D341Med (cell line): ENCODE results near the gene CA12.

ENCODE experiments used
- DNase-seq: peaks from one replicate; pipeline ENCODE4 v3.0.0; 2012; ENCODE audit warnings: low spot score

The CA12 gene

DNA sequence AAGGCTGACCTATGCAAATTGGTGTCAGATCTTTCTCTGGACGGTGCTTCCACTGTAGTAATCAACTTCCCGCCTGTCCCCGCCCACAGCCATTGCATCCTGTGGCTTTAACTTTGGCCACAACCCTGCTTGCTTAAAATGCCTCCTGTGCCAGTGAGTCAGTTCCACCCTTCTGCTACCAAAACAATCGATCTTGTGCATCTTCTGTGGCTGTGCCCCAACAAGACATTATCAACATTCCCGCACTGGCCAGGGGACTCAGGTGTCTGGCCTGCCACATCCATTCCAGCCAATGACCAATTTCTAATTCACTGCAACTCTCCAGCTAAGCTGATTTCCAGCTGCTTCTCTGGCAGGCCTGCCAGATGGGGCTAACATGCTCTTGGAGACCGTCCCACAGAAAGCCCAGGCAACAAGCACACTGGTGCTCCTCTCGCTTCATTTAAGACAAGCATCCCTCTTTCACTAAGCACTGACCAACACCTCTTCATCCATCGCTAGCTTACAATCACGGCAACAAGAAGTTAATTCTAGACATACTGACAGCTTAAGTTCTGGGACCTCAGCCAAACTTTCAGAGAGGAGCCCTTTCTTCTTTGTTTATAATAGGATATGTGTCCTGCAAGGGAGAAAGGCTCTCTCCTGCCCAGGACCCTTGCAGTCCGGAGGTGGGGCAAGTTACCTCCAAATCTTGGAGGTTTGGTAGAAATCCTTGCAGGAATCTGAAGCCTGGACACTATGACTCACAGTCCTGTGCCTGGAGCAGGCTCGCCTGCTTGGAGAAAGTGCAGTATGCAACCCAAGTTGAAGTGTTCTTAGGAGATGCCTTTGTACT, 6.7 kb downstream of the CA12 start:
- peak; percentile 46 for DNase-seq

DNA sequence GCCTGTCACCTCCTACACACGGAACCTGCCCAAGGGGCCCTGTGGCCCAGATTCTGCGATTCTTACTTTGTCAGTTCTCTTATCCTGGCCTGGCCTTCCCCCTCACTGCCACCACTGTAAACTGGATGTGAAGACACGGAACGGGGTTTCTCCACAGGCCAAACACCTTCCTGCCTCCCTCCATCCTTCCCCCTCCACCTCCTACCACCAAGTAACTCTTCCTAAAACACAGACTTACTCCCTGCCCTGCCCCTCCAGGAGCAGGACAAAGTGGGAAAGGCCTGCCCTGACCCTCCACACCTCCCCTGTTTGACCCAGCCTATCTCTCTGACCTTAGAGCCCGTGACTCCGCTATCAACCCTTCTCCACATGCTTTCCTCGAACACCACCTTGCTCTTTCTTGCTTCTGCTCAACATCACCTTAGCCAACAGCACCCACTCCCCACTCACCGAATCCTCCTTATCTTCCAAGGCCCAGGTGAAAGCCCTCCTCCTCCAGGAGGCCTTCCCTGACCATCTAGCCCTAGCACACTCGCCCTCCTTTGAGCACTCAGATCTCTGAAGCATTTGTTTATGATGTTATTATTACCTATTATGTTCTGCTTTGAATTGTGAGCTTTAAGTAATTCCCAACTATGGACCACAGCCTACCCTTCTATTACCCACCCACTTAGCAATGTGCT, 7.6 kb downstream of the CA12 start:
- DNase-seq: no peak

DNA sequence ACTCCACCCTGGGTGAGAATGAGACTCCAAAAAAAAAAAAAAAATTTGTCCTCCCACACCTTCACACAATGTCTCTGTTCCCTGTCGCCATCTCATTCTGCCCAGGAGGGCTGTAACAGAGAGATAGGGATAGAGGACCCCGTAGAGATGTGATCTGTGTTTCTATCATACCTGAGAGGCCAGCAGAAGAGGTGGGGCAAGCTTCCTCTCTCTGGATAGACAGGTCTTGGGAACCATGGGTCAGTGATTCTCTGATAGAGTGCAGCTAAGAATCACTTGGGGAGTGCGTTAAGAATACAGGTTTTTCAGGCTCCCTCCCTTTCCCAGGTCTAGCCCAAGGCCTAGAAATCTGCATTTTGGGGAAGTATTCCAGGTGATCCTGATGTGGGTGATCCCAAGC, 8.3 kb downstream of the CA12 start:
- DNase-seq: no peak

DNA sequence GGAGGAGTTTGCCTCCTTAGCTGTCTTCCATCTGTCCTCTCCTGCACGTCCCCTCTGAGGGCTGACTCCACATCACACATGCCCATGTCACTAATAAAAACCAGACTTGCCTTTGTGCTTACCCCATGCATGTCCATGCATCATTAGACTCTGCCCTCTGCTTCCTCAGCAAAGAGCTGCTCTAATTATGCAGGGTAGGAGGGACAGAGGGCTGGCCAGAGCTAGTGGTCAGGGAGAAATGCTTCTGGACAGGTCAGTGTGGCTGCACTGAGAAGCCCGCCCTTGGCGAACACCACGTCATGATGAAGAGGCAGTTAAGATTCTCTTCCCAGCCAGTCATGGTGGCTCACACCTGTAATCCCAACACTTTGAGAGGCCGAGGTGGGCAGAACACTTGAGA, 8.9 kb downstream of the CA12 start:
- no peak for DNase-seq

DNA sequence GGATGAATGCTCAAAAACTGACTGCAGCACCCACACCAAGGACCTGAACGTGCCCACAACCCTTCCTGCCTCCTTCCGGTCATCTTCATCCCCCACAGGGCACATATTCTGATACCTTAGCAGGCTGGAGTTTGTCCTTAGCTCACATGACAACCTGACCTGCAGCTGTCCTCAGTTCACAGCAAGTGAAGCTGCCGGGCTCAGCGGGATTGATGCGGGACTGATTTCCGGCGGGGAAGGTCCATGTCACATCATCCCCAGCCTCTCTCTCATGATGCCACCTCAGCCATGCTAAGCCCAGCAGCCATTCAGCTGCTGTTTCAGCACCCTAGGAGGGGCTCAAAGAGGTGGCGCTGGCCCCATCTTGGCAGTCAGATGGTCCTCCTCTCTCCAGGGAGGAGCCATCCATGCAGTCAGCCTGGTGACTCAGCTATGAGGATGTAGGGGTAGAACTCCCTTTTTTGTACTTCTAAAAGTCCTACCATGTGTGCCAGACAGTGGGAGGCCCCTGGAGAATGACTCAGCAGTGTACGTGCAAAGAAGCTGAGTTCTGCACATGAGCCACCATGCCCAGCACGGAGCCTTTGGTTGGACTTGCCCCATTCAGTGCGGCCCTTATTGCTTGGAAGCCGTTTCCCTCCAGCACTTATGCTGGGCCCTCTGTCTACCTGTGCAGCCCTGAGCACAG, 9.5 kb downstream of the CA12 start:
- no peak for DNase-seq

DNA sequence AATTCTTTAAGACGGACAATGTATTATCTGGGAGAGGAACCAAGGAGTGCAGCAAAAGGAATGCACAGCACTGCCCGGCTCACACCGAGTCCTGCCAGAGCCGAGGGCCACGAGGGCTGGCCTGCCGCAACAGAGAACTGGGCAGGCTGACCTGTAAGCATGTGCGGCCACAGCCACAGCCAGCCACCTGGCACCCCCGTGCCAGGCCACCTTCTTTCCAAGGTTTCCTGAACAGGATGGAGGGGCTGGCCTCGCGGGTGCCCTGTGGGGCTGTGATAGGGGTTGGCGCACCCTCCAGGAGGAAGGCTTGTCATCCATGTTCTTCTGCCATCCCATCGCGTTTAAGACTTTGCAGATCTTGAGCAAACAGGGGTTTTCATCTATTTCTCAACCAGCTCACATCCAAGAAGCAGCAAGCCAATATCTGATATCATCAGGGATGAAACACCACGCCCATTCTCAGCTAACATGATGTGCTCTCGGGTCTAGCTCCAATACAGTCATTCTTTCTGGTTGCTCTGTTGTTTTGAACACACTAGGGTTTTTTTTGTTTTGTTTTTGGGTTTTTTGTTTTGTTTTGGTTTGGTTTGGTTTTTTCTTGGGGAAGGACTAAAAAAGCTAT, 10.2 kb downstream of the CA12 start:
- DNase-seq: no peak

DNA sequence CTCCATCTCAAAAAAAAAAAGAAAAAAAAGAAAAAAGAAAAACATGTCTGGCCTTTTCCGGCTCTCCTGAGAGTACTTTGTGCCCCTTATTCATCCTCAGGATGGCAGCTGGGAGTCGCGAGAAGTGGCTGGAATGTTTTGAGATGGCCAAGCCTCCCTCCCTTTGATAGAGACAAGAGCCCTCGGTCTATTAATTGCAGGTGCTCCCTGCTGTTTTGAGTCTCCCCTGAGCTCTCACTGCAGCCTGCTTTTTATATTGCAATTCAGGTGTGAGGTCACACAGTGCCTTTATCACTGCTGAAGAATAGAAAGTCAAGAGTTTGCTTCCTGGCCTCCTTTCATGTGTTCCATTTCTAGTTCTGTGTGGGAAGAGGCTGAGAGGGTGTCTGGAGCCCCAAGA, 10.9 kb downstream of the CA12 start:
- DNase-seq: no peak

DNA sequence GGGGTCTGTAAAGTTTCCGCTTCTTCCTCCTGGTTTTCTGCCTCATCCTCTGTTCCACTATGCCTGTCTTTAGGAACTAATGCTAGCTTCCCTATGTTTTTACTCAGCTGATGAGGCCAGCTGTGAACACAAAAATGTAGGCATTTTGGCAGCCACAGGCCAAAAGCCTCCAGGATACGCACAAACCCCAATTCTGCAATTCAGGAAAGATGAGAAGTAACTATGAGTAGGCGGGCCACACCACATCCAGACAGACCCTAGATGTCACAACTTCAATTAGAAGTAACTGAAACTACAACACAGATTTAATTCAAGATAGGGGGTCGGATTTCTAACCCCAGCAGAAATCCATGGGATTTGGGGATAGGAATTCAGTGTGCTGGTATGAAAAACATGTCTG, 11.9 kb downstream of the CA12 start:
- DNase-seq: no peak

DNA sequence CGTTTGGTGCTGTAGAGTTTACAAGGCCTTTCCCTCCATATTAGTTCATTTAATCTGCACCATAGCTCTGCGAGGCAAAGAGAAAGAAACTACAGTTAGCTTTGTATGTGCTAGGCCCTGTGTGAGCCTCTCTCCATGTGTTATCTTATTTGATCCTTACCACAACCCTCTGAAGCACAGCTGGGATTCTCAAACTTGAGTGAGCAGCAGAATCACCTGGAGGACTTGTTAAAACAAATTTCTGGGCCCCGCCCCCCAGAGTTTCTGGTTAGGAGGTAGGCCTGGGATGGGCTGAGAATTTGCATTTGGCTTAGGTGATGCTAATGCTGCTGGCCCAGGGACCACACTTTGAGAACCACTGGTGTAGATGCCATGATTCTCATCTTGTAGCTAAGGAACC, 12.3 kb downstream of the CA12 start:
- DNase-seq: no peak

DNA sequence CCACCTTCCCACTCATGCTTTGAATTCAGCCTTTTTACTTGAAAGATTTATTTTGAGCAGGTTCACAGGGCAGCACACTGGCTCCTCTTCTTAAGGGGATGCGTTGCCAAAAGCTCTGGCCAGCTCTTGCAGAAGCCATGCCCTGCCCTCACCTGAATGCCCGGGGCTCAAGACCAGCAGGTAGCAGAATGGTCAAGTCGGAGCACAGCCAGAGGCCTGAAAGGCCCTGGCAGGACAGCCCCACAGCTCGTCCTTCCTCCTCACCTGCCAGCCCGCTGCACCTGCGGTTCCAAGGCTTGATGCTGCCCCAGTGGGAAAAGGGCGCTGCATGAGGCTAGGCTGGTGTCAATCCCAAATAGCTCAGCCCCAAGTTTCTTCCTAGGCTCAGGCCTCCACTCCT, 13.1 kb downstream of the CA12 start:
- no peak for DNase-seq

DNA sequence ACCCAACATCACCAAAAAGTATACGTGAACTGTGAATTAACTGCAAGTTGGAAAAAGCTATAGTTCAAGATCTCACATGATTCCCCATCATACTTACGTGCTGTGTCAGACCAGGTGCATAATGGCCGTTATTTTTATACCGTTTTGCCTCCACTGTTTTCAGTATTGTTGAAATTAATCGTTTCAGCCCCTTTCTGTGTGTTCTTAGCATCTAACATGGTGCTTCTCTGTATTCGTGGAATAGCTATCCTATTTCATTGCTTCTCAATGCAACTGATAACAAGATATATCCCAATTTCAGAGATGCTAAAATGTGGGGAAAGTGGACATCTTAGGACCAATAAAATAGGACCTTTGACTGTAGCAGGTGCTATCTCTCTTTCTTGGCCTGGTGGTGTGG, 13.7 kb downstream of the CA12 start:
- DNase-seq: no peak

DNA sequence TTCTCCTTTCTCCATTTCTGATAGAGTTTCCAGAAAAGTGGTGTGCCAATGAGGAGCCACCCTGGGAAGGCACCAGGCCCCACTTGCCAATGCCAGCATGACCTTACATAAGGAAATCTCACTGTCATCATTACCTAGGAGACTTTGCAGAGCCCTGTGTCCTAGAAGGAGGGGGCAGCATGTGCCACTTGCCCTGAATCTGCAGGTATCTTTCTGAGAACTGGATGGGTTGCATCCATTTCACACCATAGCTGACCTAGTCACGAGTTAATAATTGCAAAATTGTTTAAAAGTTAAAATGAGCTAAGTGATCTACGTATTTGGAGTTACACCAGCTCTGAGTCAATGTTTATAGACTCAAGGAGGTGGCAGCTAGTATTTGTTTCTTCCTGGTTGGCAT, 14.3 kb downstream of the CA12 start:
- DNase-seq: no peak

DNA sequence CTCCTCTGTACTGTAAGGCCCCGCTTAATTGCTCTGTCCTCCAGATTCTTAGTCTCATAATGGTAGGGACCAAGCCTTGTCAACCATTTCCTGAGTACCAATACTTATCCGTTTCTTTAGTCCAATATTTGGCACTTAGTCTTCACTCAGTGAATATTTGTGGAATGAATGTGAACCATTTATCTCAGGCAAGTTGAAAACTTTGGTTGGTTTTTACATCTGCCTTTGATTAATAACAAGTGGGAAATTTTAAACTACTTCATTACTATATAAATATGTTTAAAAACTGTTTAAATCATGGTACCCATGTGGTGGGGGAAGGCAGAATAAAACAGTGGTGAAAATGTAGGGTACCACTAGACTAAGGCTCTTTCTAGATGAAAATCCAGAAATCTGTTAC, 15.2 kb downstream of the CA12 start:
- DNase-seq: no peak

DNA sequence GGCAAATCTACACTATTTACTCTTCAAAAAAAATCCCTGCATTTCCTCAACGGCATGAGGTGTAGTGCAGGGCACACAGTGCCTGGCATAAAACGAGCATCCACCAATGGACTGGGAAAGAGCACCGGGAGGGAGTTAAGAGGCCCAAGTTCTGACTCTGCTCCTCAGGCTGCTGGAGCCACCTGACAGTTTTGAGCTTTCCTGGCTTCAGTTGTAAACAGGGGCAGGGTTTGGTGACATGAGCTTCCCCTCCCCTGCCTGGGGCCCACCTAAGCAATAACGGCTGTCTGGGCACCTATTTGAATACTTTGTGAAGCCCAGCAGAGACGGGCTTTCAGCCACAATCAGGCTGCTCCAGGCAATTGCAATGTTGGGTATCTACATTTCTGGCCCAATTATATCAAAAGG, 16.4 kb downstream of the CA12 start:
- DNase-seq: no peak

DNA sequence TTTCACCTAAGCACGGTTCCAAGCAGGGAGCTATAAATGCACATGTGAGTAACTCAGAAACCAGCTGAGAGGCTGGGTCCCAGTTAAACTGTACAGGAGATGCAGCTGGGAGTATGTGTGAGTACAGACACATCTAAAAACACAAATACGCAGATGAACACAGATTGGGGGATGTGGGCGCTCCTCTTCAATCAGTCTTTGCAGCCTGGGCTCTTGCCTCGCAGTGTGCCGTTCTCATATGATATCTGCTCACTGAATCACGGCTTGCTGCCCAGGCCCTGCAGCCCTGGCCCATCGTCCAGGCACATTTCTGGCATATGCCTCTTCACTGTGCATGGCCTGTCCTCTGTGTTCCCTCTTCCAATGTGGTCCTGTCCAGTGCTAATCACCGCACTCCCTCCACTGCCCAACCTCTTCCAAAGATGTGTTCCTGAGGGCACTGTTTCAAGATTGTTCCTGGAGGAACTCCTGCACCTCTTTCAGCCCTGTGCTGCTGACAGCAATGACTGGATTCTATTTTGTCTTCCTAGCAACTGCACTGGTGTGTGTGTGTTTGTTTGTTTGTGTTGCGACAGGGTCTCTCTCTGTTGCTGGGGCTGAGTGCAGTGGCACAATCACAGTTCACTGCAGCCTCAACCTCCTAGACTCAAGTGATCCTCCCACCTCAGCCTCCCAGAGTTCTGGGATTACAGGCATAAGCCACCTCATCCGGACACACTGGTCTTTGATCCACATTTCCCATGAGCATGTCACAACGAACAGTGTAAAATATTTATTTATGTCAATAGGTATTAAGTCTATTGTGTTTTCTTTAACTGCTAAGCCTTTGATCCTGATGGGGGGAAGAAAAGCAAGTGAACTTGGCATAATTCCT, 17.0 kb downstream of the CA12 start:
- DNase-seq: no peak

DNA sequence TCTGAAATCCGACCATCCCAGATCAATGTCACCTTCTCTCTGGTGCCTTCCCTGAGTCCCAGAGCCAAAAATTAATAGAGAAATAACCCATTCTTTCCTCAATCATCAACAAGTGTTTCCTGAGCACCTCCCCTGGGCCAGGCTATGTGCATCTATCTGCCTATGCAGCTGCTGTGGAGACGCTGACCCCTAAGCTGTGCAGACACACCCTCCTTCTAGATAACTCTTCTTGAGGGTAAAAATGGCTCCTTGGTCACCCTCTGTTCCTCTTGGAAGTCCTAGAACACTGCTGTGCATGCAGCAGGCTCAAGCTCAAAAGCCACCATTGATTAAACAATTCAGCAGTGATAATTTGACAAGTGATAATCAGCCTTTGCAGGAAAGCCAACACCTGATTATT, 18.4 kb downstream of the CA12 start:
- no peak for DNase-seq

DNA sequence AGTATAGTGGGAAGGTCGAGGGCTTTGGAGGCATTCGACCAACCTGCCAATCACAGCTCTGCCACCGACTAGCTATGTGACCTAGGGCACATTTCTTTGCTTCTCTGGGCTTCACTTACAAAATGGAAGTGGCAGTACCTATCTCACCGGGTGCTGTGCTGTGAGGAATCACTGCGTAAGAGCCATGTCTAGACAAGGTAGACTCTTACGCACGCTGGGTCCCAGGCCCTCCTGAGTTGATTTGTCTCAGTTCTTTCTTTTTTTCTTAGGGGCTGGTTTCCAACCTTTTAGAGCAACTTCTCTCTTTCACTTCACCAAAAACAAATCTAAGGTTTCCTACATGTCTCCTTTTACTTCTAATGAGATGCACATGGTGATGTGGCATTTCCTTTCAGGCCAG, 18.8 kb downstream of the CA12 start:
- no peak for DNase-seq

DNA sequence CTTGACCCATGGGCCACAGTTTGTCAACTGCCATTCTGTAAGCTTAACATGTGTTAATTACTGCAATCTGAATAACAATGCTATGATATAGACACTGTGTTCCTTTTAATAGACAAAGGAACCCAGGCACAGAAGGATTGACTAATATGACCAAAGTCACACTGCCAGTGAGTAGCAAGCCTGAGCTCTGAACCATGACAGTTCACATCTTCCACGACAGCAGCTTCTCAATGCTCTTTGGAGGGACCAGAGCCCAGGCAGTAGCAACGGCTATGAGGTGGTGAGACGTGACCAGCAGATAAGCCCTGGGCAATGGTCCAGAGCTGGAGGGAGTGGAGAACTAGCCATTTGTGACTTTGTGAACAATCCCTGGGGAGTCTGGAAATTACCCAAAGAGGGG, 19.4 kb downstream of the CA12 start:
- no peak for DNase-seq

DNA sequence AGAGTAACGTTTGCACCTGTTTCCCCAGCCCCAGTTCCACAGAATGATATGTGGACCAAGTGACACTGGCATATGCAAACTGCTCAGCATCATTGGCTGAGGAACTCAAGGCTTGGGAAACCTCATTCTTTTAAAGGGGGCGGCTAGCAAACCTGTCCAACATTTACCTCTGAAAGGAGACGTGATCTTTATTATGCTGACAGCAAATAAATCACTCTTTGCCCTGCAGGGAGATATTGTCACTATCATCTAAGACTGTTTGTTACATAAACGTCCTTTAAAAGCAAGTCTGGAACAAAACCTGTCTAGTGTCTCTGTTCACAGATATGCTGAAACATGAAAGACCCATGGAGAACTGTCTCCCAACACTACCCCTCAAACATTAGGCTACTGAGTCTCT, 21.5 kb downstream of the CA12 start:
- no peak for DNase-seq

DNA sequence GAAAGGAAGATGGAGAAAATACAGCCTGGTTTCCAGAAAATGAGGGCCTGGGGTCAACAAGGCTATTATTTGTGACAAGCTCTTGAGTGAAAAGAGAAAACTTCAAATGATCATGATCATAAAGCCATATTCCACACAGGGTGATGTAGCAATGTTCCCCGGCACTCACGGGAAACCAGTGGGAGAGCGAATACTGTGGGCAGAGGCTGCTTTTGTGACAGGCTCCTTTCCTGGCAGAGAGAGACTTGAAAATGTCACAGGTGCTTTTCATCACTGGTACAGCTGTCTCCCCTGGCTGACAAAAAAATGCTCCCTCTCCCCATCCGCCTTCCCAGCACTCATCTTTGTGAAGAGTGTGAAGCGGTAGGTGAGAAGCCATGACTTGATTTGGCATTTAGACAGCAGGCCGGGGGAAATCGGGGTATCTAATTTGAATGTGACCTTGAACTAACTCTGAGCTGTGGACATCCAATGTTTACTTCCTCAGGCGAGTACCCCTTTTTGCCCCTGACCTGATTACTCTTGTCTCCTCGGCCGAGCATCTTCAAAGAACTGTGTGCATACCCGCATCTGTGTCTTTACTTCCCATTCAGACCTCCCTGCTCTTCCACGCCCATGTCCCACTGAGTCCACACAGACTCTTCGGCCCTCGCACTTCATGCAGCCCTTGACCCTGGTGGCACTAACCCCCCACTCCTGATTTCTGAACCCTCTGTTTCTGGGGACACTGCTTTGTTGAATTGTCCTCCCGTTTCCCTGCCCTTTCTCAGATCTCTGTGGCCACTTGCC, 23.2 kb downstream of the CA12 start:
- DNase-seq: no peak

DNA sequence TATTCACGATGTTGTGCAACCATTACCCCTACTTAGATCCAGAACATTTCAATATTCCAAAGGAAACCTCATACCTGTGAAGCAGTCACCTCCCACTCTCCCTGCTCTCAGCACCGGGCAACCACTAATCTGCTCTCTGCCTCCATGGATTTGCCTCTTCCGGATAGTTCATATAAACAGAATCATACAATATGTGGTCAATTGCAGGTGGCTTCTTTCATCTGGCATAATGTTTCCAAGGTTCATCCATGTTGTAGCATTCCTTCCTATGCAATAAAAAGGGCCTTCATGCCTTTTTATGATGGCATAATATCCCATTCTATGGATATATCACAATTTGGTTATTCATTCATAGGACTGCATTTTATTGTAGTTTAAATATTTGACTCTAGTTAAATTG, 23.9 kb downstream of the CA12 start:
- DNase-seq: no peak
